ENCODE data around the gene RPS10. TPM values are rescaled to one million over a fixed set of nuclear protein-coding genes. Genes with fewer than 3 reads are reported as not detected.
"Not testable (repeated sequence)": the region's sequence is repeated elsewhere in the genome, so short reads cannot be mapped to it uniquely, and the experiment has no call there.

Gene RPS10
- total RNA-seq, 3 donors from 2014 or later (not counting 1 experiment from before 2014, with no cell fraction given), result 916 to 1,058 (median 1,045) TPM

DNA sequence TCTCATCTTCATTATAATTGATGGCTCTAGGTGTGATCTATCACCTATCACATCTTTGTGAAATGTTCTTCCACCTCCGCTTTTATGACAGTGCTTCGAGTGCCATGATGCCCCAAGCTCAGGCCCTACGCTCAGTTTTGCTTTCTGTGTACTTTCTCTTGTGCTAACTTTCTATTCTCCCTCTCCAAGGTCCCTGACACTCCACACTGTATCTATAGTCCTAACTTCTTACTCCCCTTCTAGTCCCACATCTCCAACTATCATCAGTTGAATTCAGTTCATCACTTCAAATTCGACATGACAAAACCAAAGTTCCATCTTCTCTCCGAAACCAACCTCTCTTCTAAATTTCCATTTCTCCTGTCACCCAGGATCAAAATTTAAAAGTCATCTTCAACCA lies 50.0 kb downstream of the RPS10 start:
- ATAC-seq, result no peak
- Mint-ChIP-seq H3K4me3 (no peak overlapping the region), H3K27ac (no peak overlapping the region), H3K9me3 (no peaks in the 10 kb centered on the region), H3K4me1 (peaks cover 9 to 10% of the 10 kb centered on the region in 2 donors), H3K27me3 (ENCODE audit: low read depth in 2 of 2) (no peaks in the 10 kb centered on the region), H3K36me3 (no peaks in the 10 kb centered on the region)
- Histone ChIP-seq H3K4me3 (ENCODE audit: low read length) (no peak overlapping the region), H3K4me1 (ENCODE audit: control insufficient read depth, insufficient read depth, low read length) (peaks cover under 1% of the 10 kb centered on the region), H3K9me3 (ENCODE audit: control insufficient read depth, insufficient read depth, low read length) (no peaks in the 10 kb centered on the region), H3K36me3 (ENCODE audit: control insufficient read depth, insufficient read depth, low read length) (peaks cover 2% of the 10 kb centered on the region), H3K27me3 (ENCODE audit: control insufficient read depth, insufficient read depth, low read length) (no peaks in the 10 kb centered on the region), H3K27ac (ENCODE audit: low read length) (no peak overlapping the region)
- no peak for TF ChIP-seq CTCF (IDR thresholded peaks at IDR 0.05)
- intact Hi-C loops (cut with micrococcal nuclease), result no loop called here
- 92% methylated on average over 5 of the region's 5 CpGs for WGBS (ENCODE audit: insufficient coverage)
- DNase-seq, result no peak

DNA sequence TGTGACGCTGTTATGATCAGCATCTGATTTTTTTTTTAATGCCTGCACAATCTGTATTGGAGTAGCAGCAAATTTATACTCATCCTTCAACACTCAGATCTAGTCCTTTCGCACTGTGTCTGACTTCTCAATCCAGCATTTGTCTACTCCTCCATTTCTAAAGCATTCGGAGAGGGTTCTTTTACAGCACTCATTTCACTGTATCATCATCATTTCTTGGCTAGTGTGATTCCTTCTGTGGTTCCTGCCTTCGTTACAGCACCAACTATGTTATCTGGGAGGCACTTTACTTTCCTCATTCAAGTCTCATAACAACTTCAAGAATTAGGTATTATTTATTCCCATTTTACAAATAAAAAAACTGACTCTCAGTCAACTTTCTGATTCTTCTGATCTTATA lies 51.4 kb downstream of the RPS10 start:
- no peak overlapping the region for H3K4me3 Mint-ChIP-seq
- no peaks in the 10 kb centered on the region for H3K36me3 Mint-ChIP-seq
- WGBS (ENCODE audit: insufficient coverage), result 87% methylated on average over 4 of the region's 4 CpGs
- peaks cover 12% of the 10 kb centered on the region in 2 donors for H3K4me1 Mint-ChIP-seq
- no peaks in the 10 kb centered on the region for H3K27me3 Mint-ChIP-seq (ENCODE audit: low read depth in 2 of 2)
- H3K27ac ChIP-seq (ENCODE audit: low read length), result no peak overlapping the region
- no peaks in the 10 kb centered on the region for H3K36me3 ChIP-seq (ENCODE audit: control insufficient read depth, insufficient read depth, low read length)
- intact Hi-C loops (cut with micrococcal nuclease), result no loop called here
- no peaks in the 10 kb centered on the region for H3K27me3 ChIP-seq (ENCODE audit: control insufficient read depth, insufficient read depth, low read length)
- no peaks in the 10 kb centered on the region for H3K9me3 Mint-ChIP-seq
- no peak overlapping the region for H3K4me3 ChIP-seq (ENCODE audit: low read length)
- ATAC-seq, result no peak
- peaks cover 4% of the 10 kb centered on the region for H3K4me1 ChIP-seq (ENCODE audit: control insufficient read depth, insufficient read depth, low read length)
- no peak for DNase-seq
- no peak for TF ChIP-seq CTCF (IDR thresholded peaks at IDR 0.05)
- H3K27ac Mint-ChIP-seq, result no peak overlapping the region
- no peaks in the 10 kb centered on the region for H3K9me3 ChIP-seq (ENCODE audit: control insufficient read depth, insufficient read depth, low read length)

DNA sequence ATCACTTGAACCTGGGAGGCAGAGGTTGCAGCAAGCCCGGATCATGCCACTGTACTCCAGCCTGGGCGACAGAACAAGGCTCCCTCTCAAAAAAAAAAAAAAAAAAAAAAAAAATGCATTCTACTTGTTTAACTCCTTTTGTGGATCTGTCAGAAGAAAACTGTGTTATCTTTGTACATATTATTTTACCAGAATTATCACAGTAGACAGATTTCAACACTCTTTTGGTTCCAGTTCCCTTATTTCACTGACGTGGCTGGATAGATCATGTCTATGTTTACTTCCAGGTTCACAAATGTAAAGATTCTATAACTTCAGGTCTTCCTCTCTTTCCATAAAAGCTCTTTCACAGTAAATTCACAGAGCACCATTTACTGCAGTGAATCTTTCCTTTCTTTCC lies 51.8 kb downstream of the RPS10 start:
- no peaks in the 10 kb centered on the region for H3K36me3 Mint-ChIP-seq
- peaks cover 12 to 16% of the 10 kb centered on the region in 2 donors for H3K4me1 Mint-ChIP-seq
- Histone ChIP-seq H3K27me3 (ENCODE audit: control insufficient read depth, insufficient read depth, low read length) (no peaks in the 10 kb centered on the region), H3K4me3 (ENCODE audit: low read length) (no peak overlapping the region), H3K9me3 (ENCODE audit: control insufficient read depth, insufficient read depth, low read length) (no peaks in the 10 kb centered on the region), H3K4me1 (ENCODE audit: control insufficient read depth, insufficient read depth, low read length) (peaks cover 4% of the 10 kb centered on the region), H3K27ac (ENCODE audit: low read length) (no peak overlapping the region), H3K36me3 (ENCODE audit: control insufficient read depth, insufficient read depth, low read length) (no peaks in the 10 kb centered on the region)
- H3K9me3 Mint-ChIP-seq, result no peaks in the 10 kb centered on the region
- H3K27me3 Mint-ChIP-seq (ENCODE audit: low read depth in 2 of 2), result no peaks in the 10 kb centered on the region
- 72% methylated on average over 2 of the region's 3 CpGs for WGBS (ENCODE audit: insufficient coverage)
- DNase-seq (no peak), ATAC-seq (no peak)
- no peak overlapping the region for H3K4me3 Mint-ChIP-seq
- no peak overlapping the region for H3K27ac Mint-ChIP-seq
- TF ChIP-seq CTCF (IDR thresholded peaks at IDR 0.05), result no peak
- intact Hi-C loops (cut with micrococcal nuclease), result no loop called here

DNA sequence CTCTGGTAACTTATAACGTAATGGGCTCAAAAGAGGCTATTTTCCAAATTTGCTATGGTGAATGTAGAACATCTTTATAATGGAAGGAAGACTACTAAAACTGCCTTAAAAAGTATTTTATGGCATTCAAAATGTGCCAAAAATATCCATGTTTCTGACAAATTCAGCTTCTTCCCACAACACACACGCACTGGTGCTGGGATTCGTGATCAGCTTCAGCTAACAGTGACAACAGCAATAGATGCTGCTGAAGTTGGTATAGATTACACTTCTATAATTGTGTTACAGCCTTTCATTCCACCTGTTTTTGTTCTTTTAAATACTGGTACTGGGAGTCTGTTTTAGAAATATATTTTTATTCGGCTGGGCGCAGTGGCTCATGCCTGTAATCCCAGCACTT lies 52.4 kb downstream of the RPS10 start:
- H3K9me3 Mint-ChIP-seq, result no peaks in the 10 kb centered on the region
- Histone ChIP-seq H3K9me3 (ENCODE audit: control insufficient read depth, insufficient read depth, low read length) (no peaks in the 10 kb centered on the region), H3K36me3 (ENCODE audit: control insufficient read depth, insufficient read depth, low read length) (no peaks in the 10 kb centered on the region), H3K4me3 (ENCODE audit: low read length) (no peak overlapping the region), H3K27me3 (ENCODE audit: control insufficient read depth, insufficient read depth, low read length) (no peaks in the 10 kb centered on the region), H3K4me1 (ENCODE audit: control insufficient read depth, insufficient read depth, low read length) (peaks cover 4% of the 10 kb centered on the region), H3K27ac (ENCODE audit: low read length) (no peak overlapping the region)
- H3K36me3 Mint-ChIP-seq, result no peaks in the 10 kb centered on the region
- peaks cover 7 to 14% of the 10 kb centered on the region in 2 donors for H3K4me1 Mint-ChIP-seq
- H3K4me3 Mint-ChIP-seq, result no peak overlapping the region
- WGBS (ENCODE audit: insufficient coverage), result 99% methylated on average over 4 of the region's 5 CpGs
- ATAC-seq, result no peak
- DNase-seq, result no peak
- H3K27ac Mint-ChIP-seq, result no peak overlapping the region
- intact Hi-C loops (cut with micrococcal nuclease), result no loop called here
- no peak for TF ChIP-seq CTCF (IDR thresholded peaks at IDR 0.05)
- no peaks in the 10 kb centered on the region for H3K27me3 Mint-ChIP-seq (ENCODE audit: low read depth in 2 of 2)

DNA sequence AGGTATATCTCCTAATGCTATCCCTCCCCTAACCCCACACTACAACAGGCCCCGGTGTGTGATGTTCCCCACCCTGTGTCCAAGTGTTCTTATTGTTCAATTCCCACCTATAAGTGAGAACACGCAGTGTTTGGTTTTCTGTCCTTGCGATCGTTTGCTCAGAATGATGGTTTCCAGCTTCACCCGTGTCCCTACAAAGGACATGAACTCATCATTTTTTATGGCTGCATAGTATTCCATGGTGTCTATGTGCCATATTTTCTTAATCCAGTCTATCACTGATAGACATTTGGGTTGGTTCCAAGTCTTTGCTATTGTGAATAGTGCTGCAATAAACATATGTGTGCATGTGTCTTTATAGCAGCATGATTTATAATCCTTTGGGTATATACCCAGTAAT lies 54.0 kb downstream of the RPS10 start:
- DNase-seq; H3K27me3 Mint-ChIP-seq (ENCODE audit: low read depth in 2 of 2); H3K27ac ChIP-seq (ENCODE audit: low read length); H3K27me3 ChIP-seq (ENCODE audit: control insufficient read depth, insufficient read depth, low read length); intact Hi-C loops (cut with micrococcal nuclease); H3K9me3 Mint-ChIP-seq; H3K27ac Mint-ChIP-seq; H3K36me3 ChIP-seq (ENCODE audit: control insufficient read depth, insufficient read depth, low read length); H3K4me3 ChIP-seq (ENCODE audit: low read length); H3K4me1 ChIP-seq (ENCODE audit: control insufficient read depth, insufficient read depth, low read length); H3K9me3 ChIP-seq (ENCODE audit: control insufficient read depth, insufficient read depth, low read length); H3K4me3 Mint-ChIP-seq; H3K36me3 Mint-ChIP-seq; ATAC-seq: not testable (repeated sequence)
- 89% methylated on average over 5 of the region's 5 CpGs for WGBS (ENCODE audit: insufficient coverage)
- peaks cover 6 to 20% of the 10 kb centered on the region in 2 donors for H3K4me1 Mint-ChIP-seq

Data from natural killer cell (primary cell).